ENCODE data around the gene SLC25A41. TPM values are rescaled to one million over a fixed set of nuclear protein-coding genes. Genes with fewer than 3 reads are reported as not detected.

SLC25A41 gene
- total and polyA plus RNA-seq, 2 of the 8 experiments (the other 6 are each of a cell fraction or from before 2014, with no cell fraction given), result 0.50 TPM; not detected in 1

DNA sequence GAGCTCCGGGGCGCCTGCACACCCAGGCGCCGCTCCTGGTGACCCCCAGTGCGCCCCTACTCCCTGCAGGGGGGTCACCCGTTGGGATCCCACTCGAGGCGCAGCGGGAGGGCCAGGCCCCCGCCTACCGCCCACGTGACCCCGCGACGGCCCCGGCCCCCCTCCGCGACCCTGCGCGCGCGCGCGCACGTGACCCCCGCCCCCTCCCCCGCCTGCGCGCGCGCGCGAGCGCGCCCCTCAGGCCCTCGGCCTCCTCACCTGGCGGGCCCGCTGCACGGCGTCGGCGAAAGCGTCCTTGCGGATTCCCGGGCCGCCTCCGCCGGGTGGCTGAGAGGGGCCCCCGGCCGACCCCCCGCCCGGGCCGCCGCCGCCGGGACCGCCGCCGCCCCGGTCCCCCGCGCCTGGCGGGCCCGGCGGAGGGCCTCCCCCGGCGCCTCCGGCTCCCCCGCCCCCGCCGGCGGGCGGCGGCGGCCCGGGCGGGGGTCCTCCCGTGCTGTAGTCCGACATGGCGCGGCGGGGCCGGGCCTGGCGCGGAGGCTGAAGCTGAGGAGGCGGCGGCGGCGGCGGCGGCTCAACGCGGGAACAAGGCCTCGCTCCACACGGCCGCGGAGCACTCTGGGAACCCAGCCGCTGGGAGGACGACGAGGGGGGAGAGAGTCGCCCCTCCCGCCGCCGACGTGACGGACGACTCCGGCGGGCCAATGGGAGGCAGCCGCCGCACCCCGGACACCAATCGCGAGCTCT, 9.2 kb downstream of the SLC25A41 start, which contains the start of gene KHSRP (continued):
- TF ChIP-seq CHD7 (IDR thresholded peaks at IDR 0.05; ENCODE audit: insufficient replicate concordance, low read length), result no peak
- peak; percentile 68; the same call in 1 of the 2 replicates for TF ChIP-seq TBP (IDR thresholded peaks at IDR 0.05; ENCODE audit: low read depth, low read length)
- TF ChIP-seq BACH1 (IDR thresholded peaks at IDR 0.05; ENCODE audit: low read length), result no peak
- TF ChIP-seq ASH2L (IDR thresholded peaks at IDR 0.05; ENCODE audit: low read length), result no peak
- no peak for TF ChIP-seq CEBPB (IDR thresholded peaks at IDR 0.05; ENCODE audit: low read depth, low read length)
- TF ChIP-seq CHD2 (IDR thresholded peaks at IDR 0.05; ENCODE audit: low read length), result no peak
- TF ChIP-seq HDAC2 (IDR thresholded peaks at IDR 0.05; ENCODE audit: borderline replicate concordance in 1 of 2, low read depth in 2 of 2, low read length in 2 of 2), result no peak

Data from H1 (cell line).